Measurements from ENCODE around the gene MYO1F. TPM values are rescaled to one million over a fixed set of nuclear protein-coding genes. Genes with fewer than 3 reads are reported as not detected.

The MYO1F gene
- total RNA-seq, 1 donor from 2014 or later: 0.55 TPM

GRCh38 chr19:8473648-8474476, 103.4 kb downstream of the MYO1F start:
- H3K36me3 Mint-ChIP-seq (ENCODE audit: insufficient read depth): peaks cover 49% of the 10 kb centered on the region
- no peaks in the 10 kb centered on the region for H3K9me3 Mint-ChIP-seq (ENCODE audit: low read depth)
- H3K4me3 Mint-ChIP-seq (ENCODE audit: low read depth): no peak overlapping the region
- TF ChIP-seq, protein P1, sequence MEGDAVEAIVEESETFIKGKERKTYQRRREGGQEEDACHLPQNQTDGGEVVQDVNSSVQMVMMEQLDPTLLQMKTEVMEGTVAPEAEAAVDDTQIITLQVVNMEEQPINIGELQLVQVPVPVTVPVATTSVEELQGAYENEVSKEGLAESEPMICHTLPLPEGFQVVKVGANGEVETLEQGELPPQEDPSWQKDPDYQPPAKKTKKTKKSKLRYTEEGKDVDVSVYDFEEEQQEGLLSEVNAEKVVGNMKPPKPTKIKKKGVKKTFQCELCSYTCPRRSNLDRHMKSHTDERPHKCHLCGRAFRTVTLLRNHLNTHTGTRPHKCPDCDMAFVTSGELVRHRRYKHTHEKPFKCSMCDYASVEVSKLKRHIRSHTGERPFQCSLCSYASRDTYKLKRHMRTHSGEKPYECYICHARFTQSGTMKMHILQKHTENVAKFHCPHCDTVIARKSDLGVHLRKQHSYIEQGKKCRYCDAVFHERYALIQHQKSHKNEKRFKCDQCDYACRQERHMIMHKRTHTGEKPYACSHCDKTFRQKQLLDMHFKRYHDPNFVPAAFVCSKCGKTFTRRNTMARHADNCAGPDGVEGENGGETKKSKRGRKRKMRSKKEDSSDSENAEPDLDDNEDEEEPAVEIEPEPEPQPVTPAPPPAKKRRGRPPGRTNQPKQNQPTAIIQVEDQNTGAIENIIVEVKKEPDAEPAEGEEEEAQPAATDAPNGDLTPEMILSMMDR (IDR thresholded peaks at IDR 0.05; ENCODE audit: unreplicated experiment): no peak
- no peaks in the 10 kb centered on the region for H3K27me3 Mint-ChIP-seq
- no peak for DNase-seq (ENCODE audit: low spot score, unreplicated experiment)
- H3K27ac Mint-ChIP-seq: no peak overlapping the region
- H3K4me1 Mint-ChIP-seq (ENCODE audit: low read depth): peaks cover 13% of the 10 kb centered on the region

Other genes starting within 250 kb of the MYO1F start
- 0.36 and 0.91 TPM in 2 replicates for gene KANK3, start 234.2 kb downstream of the MYO1F start, total RNA-seq
- gene ANGPTL4, start 213.3 kb downstream of the MYO1F start, total RNA-seq: 0.77 and 1.1 TPM in 2 replicates
- 180 and 191 TPM in 2 replicates for gene RAB11B, start 187.1 kb downstream of the MYO1F start, total RNA-seq
- 21.3 and 23.0 TPM in 2 replicates for gene MARCHF2, start 164.1 kb downstream of the MYO1F start, total RNA-seq
- 320 and 333 TPM in 2 replicates for gene HNRNPM, start 132.5 kb downstream of the MYO1F start, total RNA-seq
- 0.89 and 1.3 TPM in 2 replicates for gene PRAM1, start 74.8 kb downstream of the MYO1F start, total RNA-seq
- 31.5 and 37.7 TPM in 2 replicates for gene ZNF414, start 63.3 kb downstream of the MYO1F start, total RNA-seq
- gene ADAMTS10, start 33.3 kb upstream of the MYO1F start, total RNA-seq: 53.0 and 59.1 TPM in 2 replicates
- not detected in 2 replicates for gene NFILZ, start 53.2 kb upstream of the MYO1F start, total RNA-seq
- not detected in 2 replicates for gene ACTL9, start 121.4 kb upstream of the MYO1F start, total RNA-seq
- not detected in 2 replicates for gene OR2Z1, start 144.2 kb upstream of the MYO1F start, total RNA-seq